Chondrocyte (in vitro differentiated cells): ENCODE measurements around the gene ARL8B. TPM values are rescaled to one million over a fixed set of nuclear protein-coding genes. Genes with fewer than 3 reads are reported as not detected.

Source experiments
- DNase-seq: peaks from one replicate; pipeline ENCODE4 v3.0.0; 2021; ENCODE audit warnings: mixed read lengths, low spot score
- H3K27ac Mint-ChIP-seq: one replicate; pipeline ENCODE4 v1.8.0; 2021; ENCODE audit warnings: mild to moderate bottlenecking, moderate library complexity, mixed read lengths; ENCODE audit not compliant: unreplicated experiment
- H3K27me3 Mint-ChIP-seq: 2 replicates; pipeline ENCODE4 v1.8.0; 2021; ENCODE audit warnings: low read depth, mixed read lengths
- H3K36me3 Mint-ChIP-seq: 2 replicates; pipeline ENCODE4 v1.8.0; 2021; ENCODE audit warnings: low read depth, mixed read lengths
- H3K4me1 Mint-ChIP-seq: 2 replicates; pipeline ENCODE4 v1.8.0; 2021; ENCODE audit warnings: low read depth, mild to moderate bottlenecking, mixed read lengths
- H3K4me3 Mint-ChIP-seq: one replicate; pipeline ENCODE4 v1.8.0; 2021; ENCODE audit warnings: mild to moderate bottlenecking, moderate library complexity, mixed read lengths; ENCODE audit not compliant: unreplicated experiment
- H3K9me3 Mint-ChIP-seq: 2 replicates; pipeline ENCODE4 v1.8.0; 2021; ENCODE audit warnings: low read depth, mixed read lengths
- total RNA-seq: library from RNA; stranded (reverse); gene quantifications from 3 replicates; pipeline ENCODE4 v1.2.1, GENCODE V29; 2021
- TF ChIP-seq, protein P1 (sequence below): fragments of 200-600 bp; sonication (generic); IDR thresholded peaks from 2 replicates; pipeline ENCODE4 v1.5.0; 2021; ENCODE audit warnings: antibody characterized with exemption, mild to moderate bottlenecking, moderate library complexity

ARL8B gene
- total RNA-seq, 1 donor from 2014 or later = 65.8 TPM

DNA sequence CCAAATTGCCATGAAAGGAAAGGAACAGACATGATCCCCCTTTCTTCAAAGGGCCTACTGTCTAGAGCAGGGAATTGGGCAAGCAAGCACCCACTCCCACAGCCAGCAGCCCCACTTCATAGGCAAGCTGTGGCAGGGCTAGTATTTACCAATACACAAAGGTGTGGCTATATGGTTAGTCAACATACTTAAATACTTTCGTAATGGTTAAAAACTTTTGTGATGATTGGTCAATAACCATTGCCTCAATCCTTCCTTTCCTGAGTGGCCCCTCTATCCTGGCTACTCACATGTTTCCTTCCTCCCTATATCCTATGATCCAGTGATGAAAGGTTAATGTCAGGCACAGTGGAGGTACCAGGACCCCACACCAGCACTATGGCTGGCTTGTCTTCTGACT, 30.1 kb upstream of the ARL8B start:
- Mint-ChIP-seq H3K9me3 (no peaks in the 10 kb centered on the region), H3K4me1 (peaks cover 8% of the 10 kb centered on the region), H3K4me3 (no peak overlapping the region), H3K36me3 (no peaks in the 10 kb centered on the region), H3K27ac (no peak overlapping the region), H3K27me3 (peaks cover 17% of the 10 kb centered on the region)
- no peak for DNase-seq
- TF ChIP-seq, protein P1, sequence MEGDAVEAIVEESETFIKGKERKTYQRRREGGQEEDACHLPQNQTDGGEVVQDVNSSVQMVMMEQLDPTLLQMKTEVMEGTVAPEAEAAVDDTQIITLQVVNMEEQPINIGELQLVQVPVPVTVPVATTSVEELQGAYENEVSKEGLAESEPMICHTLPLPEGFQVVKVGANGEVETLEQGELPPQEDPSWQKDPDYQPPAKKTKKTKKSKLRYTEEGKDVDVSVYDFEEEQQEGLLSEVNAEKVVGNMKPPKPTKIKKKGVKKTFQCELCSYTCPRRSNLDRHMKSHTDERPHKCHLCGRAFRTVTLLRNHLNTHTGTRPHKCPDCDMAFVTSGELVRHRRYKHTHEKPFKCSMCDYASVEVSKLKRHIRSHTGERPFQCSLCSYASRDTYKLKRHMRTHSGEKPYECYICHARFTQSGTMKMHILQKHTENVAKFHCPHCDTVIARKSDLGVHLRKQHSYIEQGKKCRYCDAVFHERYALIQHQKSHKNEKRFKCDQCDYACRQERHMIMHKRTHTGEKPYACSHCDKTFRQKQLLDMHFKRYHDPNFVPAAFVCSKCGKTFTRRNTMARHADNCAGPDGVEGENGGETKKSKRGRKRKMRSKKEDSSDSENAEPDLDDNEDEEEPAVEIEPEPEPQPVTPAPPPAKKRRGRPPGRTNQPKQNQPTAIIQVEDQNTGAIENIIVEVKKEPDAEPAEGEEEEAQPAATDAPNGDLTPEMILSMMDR = no peak

- TF ChIP-seq, protein P1 = no peak
- H3K9me3 Mint-ChIP-seq = no peaks in the 10 kb centered on the region
- H3K4me3 Mint-ChIP-seq = no peak overlapping the region
- no peak overlapping the region for H3K27ac Mint-ChIP-seq
- H3K4me1 Mint-ChIP-seq = peaks cover 8% of the 10 kb centered on the region
- DNase-seq = no peak
- H3K36me3 Mint-ChIP-seq = no peaks in the 10 kb centered on the region
- H3K27me3 Mint-ChIP-seq = peaks cover 22% of the 10 kb centered on the region
Measured at GRCh38 chr3:5093731-5094130, 28.4 kb upstream of the ARL8B start.

- peaks cover 8% of the 10 kb centered on the region for H3K4me1 Mint-ChIP-seq
- H3K27me3 Mint-ChIP-seq = peaks cover 21% of the 10 kb centered on the region
Measured at GRCh38 chr3:5095886-5096285, 26.2 kb upstream of the ARL8B start.

DNA sequence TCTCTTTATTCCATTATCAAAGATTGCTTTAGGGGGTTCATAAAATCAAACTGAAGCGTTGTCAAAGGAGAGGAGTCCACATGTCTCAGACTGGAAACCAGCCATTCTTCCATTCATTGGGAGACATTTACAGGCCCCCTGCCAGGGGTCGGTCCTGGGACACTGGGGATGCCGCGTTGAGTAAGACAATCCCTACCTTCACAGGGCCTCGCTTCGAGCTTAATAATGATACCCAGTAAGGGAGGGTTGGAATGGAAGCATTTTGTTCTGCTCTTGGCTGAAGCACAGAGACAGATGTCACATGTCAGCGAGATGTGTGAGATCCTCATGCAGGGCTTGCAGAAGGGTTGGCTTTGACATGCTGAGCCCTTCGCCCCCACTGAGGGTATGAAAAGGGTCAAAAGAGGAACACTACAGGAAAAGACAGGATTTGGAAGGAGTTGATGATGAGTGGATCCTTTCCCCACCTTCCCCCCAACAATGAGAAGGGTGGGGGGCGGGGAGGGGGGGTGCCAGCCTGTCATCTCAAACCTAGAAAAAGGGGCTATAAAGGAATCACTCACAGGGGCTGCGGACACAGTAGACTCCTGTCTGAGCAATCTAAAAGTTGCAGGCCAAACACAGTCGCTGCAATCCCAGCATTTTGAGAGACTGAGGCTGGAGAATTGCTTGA, 25.6 kb upstream of the ARL8B start:
- no peak overlapping the region for H3K27ac Mint-ChIP-seq
- peaks cover 2% of the 10 kb centered on the region for H3K36me3 Mint-ChIP-seq
- H3K4me3 Mint-ChIP-seq = no peak overlapping the region
- peaks cover 8% of the 10 kb centered on the region for H3K4me1 Mint-ChIP-seq
- TF ChIP-seq, protein P1 = no peak
- no peak for DNase-seq
- peaks cover 4% of the 10 kb centered on the region for H3K9me3 Mint-ChIP-seq
- H3K27me3 Mint-ChIP-seq = peaks cover 20% of the 10 kb centered on the region

More at GRCh38 chr3:5095886-5096285, 26.2 kb upstream of the ARL8B start:
- Mint-ChIP-seq H3K36me3 (no peaks in the 10 kb centered on the region), H3K27ac (no peak overlapping the region), H3K9me3 (no peaks in the 10 kb centered on the region), H3K4me3 (peak overlapping the region; percentile 58)
- no peak for DNase-seq
- TF ChIP-seq, protein P1 = peak; percentile 40

DNA sequence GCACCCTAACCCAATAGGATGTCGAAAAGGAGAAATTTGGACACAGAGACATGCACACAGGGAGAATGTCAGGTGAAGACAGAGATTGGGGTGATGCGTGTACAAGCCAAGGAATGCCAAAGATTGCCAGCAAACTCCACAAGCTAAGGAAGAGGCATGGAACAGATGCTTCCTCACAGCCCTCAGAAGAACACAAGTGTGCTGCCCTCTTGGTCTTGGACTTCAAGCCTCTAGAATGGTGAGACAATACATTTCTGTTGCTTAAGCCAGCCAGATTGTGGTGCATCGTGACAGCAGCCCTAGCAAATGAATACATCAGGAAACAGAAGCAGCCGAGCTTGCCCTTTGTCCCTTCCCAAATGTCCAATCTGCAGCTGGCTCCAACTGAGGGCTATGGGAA, 23.7 kb upstream of the ARL8B start:
- Mint-ChIP-seq H3K27ac (no peak overlapping the region), H3K9me3 (peaks cover 4% of the 10 kb centered on the region), H3K36me3 (peaks cover 2% of the 10 kb centered on the region), H3K4me3 (no peak overlapping the region), H3K27me3 (peaks cover 26% of the 10 kb centered on the region), H3K4me1 (peaks cover 8% of the 10 kb centered on the region)
- TF ChIP-seq, protein P1 = no peak
- DNase-seq = no peak
